Retinal pigment epithelial cell (primary cell): Measurements from ENCODE around the gene UGT2B11.
"Not testable (repeated sequence)": the region's sequence is repeated elsewhere in the genome, so short reads cannot be mapped to it uniquely, and the experiment has no call there.

Experiments
- DNase-seq: peaks from one replicate; pipeline ENCODE4 v3.0.0-alpha.2; 2010; ENCODE audit warnings: low read depth
- H3K4me3 ChIP-seq: 2 replicates; pipeline ENCODE4 v1.5.1; 2011; ENCODE audit warnings: mild to moderate bottlenecking, low read length, control low read depth, moderate library complexity
- TF ChIP-seq, protein P1 (sequence below): conservative IDR thresholded peaks from 2 replicates; pipeline ENCODE4 v1.5.1; 2011; ENCODE audit warnings: low read depth, low read length, control low read depth, inconsistent platforms

Gene UGT2B11

DNA sequence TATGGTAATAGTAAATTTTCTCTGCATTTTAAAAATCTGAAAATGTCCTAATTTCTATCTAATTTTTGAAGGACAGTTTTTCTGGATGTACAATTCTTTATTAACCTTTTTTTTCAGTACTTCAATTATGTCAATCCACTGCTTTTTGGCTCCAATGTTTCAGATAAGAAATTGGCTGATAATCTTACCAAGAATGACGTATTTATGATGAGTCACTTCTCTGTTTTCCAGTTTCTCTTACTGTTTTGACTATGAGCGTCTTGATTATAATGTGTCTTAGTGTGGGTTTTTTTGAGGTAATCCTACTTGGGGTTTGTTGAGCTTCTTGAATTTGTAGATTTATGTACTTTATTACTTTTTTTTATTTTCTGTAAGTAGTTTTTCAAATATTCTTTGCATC, 47.2 kb downstream of the UGT2B11 start:
- no peak overlapping the region for H3K4me3 ChIP-seq
- TF ChIP-seq, protein P1, sequence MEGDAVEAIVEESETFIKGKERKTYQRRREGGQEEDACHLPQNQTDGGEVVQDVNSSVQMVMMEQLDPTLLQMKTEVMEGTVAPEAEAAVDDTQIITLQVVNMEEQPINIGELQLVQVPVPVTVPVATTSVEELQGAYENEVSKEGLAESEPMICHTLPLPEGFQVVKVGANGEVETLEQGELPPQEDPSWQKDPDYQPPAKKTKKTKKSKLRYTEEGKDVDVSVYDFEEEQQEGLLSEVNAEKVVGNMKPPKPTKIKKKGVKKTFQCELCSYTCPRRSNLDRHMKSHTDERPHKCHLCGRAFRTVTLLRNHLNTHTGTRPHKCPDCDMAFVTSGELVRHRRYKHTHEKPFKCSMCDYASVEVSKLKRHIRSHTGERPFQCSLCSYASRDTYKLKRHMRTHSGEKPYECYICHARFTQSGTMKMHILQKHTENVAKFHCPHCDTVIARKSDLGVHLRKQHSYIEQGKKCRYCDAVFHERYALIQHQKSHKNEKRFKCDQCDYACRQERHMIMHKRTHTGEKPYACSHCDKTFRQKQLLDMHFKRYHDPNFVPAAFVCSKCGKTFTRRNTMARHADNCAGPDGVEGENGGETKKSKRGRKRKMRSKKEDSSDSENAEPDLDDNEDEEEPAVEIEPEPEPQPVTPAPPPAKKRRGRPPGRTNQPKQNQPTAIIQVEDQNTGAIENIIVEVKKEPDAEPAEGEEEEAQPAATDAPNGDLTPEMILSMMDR, result no peak
- no peak for DNase-seq

DNA sequence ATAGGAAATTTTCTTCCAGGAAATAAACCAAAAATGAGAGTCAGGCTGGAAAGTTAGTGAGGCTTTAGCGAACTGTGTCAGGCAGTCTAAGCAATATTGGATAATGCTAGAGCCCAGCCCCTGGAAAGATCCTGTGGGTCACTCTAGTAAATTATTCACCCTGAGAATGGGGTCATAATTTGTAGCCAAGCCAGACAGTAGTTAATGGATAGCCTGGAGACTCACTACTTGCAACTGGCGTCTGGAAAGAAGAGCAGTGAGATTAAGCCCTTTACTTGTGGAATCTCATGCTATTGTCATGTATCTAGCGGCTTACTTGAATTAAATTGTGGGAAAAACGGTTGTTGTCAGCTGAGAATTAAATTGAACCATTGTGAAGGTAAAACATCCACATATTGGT, 48.2 kb downstream of the UGT2B11 start:
- H3K4me3 ChIP-seq, DNase-seq: not testable (repeated sequence)

DNA sequence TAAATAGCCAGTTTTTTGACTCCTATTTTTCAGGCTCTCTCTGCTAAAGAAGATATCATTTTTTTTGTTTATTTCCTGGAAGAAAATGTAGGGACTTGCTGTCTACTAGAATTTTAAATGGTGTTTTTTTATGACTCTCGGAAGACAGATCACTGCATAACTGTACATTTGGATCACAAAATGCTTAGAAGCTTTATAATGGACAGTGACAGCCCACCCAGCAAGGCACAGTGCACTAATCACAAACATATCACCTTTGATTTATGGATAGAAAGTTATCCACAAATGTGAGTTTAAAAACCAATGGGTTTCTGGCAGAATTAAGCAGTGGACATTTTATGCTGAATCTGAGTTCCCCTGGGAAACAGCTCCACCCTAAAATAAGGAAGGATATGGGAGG, 48.8 kb downstream of the UGT2B11 start:
- H3K4me3 ChIP-seq, DNase-seq: not testable (repeated sequence)

DNA sequence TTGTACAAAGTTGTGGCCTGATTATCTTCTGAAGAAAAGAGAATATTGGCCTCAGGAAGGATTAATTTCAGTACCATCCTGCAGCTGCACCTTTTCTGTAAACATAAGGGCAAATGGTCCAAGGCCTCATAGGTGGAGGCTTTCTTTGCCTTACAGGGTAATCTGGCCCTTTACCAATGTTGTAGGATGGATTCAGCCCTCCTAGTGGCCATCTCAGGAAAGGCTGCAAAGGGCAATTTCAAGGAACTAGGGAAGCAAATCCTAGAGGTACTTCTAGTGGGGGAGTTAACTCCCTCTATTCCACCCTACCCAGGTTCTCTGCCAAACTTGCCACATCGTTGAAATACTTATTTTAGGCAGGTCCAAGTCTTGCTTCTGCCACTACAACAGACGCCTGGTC, 57.6 kb downstream of the UGT2B11 start:
- no peak overlapping the region for H3K4me3 ChIP-seq
- DNase-seq, result no peak
- TF ChIP-seq, protein P1, result peak; percentile 42

DNA sequence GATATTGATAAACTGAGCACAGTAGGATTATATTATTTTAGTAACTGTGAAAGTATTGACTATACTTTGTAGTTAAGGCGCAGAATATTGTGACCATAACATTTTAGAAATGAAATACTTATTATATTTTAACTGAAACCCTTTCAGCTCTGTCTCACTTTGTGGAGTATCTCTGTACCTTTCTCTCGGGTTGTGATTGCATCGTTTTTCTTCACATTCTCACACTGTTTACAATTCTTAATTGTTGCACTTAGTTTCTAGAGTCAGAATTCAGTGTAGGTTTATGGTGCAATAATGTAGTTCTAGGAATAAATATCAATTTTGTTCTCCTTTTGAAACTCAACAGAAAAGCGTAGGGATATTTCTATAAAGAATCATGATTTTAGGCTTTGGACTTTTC, 60.5 kb downstream of the UGT2B11 start:
- no peak for DNase-seq
- TF ChIP-seq, protein P1, result no peak
- no peak overlapping the region for H3K4me3 ChIP-seq
